CD14-positive monocyte (primary cell): ENCODE measurements around the gene LIMCH1. TPM values are rescaled to one million over a fixed set of nuclear protein-coding genes. Genes with fewer than 3 reads are reported as not detected.

Source experiments
- DNase-seq, 3 donors: peaks; one replicate each; pipeline ENCODE4 v3.0.0-alpha.2; 2011 to 2022
- H2AFZ ChIP-seq: 2 replicates; pipeline ENCODE4 v1.6.0; 2012; ENCODE audit warnings: mild to moderate bottlenecking, low read depth, low read length, inconsistent platforms; ENCODE audit not compliant: insufficient read depth, poor library complexity, severe bottlenecking
- H3K27ac ChIP-seq, 2 donors: 1 replicate in 1 of 2; 2 replicates in 1 of 2; pipeline ENCODE4 v1.5.1; 2012 to 2013; ENCODE audit warnings: low read length in 2 of 2, control low read depth in 1 of 2, inconsistent platforms in 1 of 2, low read depth in 1 of 2, mild to moderate bottlenecking in 1 of 2
- H3K27me3 ChIP-seq, 2 donors: one replicate each; pipeline versions ENCODE4 v1.6.0 to v1.6.1; 2011 to 2013; ENCODE audit warnings: low read length in 2 of 2; ENCODE audit not compliant: control insufficient read depth in 2 of 2, insufficient read depth in 2 of 2
- H3K36me3 ChIP-seq, 2 donors: replicated peaks in 1 of 2; 1 replicate in 1 of 2; 2 replicates in 1 of 2; pipeline versions ENCODE4 v1.5.1 to v1.6.1; 2012 to 2013; ENCODE audit warnings: low read length in 2 of 2, control low read depth in 1 of 2, inconsistent platforms in 1 of 2, mild to moderate bottlenecking in 1 of 2; ENCODE audit not compliant: insufficient read depth in 2 of 2, control insufficient read depth in 1 of 2
- H3K4me1 ChIP-seq, 2 donors: 1 replicate in 1 of 2; 2 replicates in 1 of 2; pipeline versions ENCODE4 v1.5.1 to v1.6.1; 2012 to 2013; ENCODE audit warnings: low read length in 2 of 2, control low read depth in 1 of 2, inconsistent platforms in 1 of 2, mild to moderate bottlenecking in 1 of 2, moderate library complexity in 1 of 2; ENCODE audit not compliant: insufficient read depth in 2 of 2, control insufficient read depth in 1 of 2
- H3K4me2 ChIP-seq: replicated peaks from 2 replicates; pipeline ENCODE3; 2012; ENCODE audit warnings: low read length, moderate library complexity, mild to moderate bottlenecking; ENCODE audit not compliant: poor library complexity, severe bottlenecking; ENCODE audit errors: extremely low read depth
- H3K4me3 ChIP-seq, 3 experiments: fragments of 200-600 bp in 1 of 3; sonication (generic) in 1 of 3; replicated peaks in 1 of 3; 1 replicate in 2 of 3; 2 replicates in 1 of 3; pipeline ENCODE4 v1.5.1; 2011 to 2013; ENCODE audit warnings: low read length in 3 of 3, mild to moderate bottlenecking in 3 of 3, control low read depth in 2 of 3, low read depth in 2 of 3, inconsistent platforms in 1 of 3, moderate library complexity in 1 of 3
- H3K79me2 ChIP-seq: 2 replicates; pipeline ENCODE4 v1.6.0; 2012; ENCODE audit warnings: mild to moderate bottlenecking, control low read depth, inconsistent platforms, low read length, moderate library complexity; ENCODE audit not compliant: insufficient read depth
- H3K9ac ChIP-seq: 2 replicates; pipeline ENCODE4 v1.6.0; 2017; ENCODE audit warnings: low read length, mild to moderate bottlenecking; ENCODE audit not compliant: insufficient read depth, poor library complexity, severe bottlenecking
- H3K9me3 ChIP-seq, 2 donors: replicated peaks in 1 of 2; 1 replicate in 1 of 2; 2 replicates in 1 of 2; pipeline versions ENCODE4 v1.5.1 to v1.6.1; 2012 to 2013; ENCODE audit warnings: low read length in 2 of 2, control low read depth in 1 of 2; ENCODE audit not compliant: control insufficient read depth in 1 of 2, insufficient read depth in 1 of 2
- H4K20me1 ChIP-seq: 2 replicates; pipeline ENCODE4 v1.6.0; 2012; ENCODE audit warnings: mild to moderate bottlenecking, low read length, control low read depth, moderate library complexity; ENCODE audit not compliant: insufficient read depth
- H3K27ac Mint-ChIP-seq, 7 donors: one replicate each; pipeline ENCODE4 v1.8.0; 2020; ENCODE audit warnings: mild to moderate bottlenecking in 7 of 7, mixed read lengths in 7 of 7, moderate library complexity in 6 of 7, inconsistent platforms in 2 of 7
- H3K27me3 Mint-ChIP-seq, 3 donors: one replicate each; pipeline ENCODE4 v1.8.0; 2021 to 2022; ENCODE audit warnings: low read depth in 3 of 3, mild to moderate bottlenecking in 3 of 3, mixed read lengths in 3 of 3, moderate library complexity in 3 of 3, inconsistent platforms in 1 of 3
- H3K36me3 Mint-ChIP-seq, 2 donors: one replicate each; pipeline ENCODE4 v1.8.0; 2020; ENCODE audit warnings: mixed read lengths in 2 of 2, inconsistent platforms in 1 of 2, mild to moderate bottlenecking in 1 of 2
- H3K4me1 Mint-ChIP-seq: one replicate; pipeline ENCODE4 v1.8.0; 2020; ENCODE audit warnings: mild to moderate bottlenecking, mixed read lengths
- H3K4me3 Mint-ChIP-seq, 2 donors: one replicate each; pipeline ENCODE4 v1.8.0; 2020; ENCODE audit warnings: mild to moderate bottlenecking in 2 of 2, mixed read lengths in 2 of 2, moderate library complexity in 1 of 2
- H3K9me3 Mint-ChIP-seq, 7 donors: one replicate each; pipeline ENCODE4 v1.8.0; 2020 to 2022; ENCODE audit warnings: mixed read lengths in 7 of 7, mild to moderate bottlenecking in 6 of 7, moderate library complexity in 6 of 7, inconsistent platforms in 2 of 7
- CTCF ChIP-seq: fragments of 200-600 bp; IDR thresholded peaks from one replicate; pipeline ENCODE4 v1.8.0; 2022; ENCODE audit warnings: antibody characterized with exemption, mild to moderate bottlenecking
- WGBS: methylation state at CpG from one replicate; pipeline ENCODE4 v1.1.5; 2013; ENCODE audit warnings: missing lambda C conversion rate; ENCODE audit not compliant: insufficient coverage; 5-methylcytosine and 5-hydroxymethylcytosine counted together
- intact Hi-C, 2 donors: fragments of 100-400 bp; cut with micrococcal nuclease; formaldehyde crosslinking; loops; one replicate each; pipeline versions ENCODE4 v1.15.0 to v1.15.1; 2023
- polyA plus RNA-seq, 3 donors: library from polyadenylated mRNA; depleted of rRNA in 1 of 3; unstranded in 2 of 3; stranded (reverse) in 1 of 3; fragments of 300-500 nt in 2 of 3; fragments of >200 nt in 1 of 3; fragmentation: Illumina TruSeq in 2 of 3; gene quantifications; 1 replicate in 2 of 3; 2 replicates in 1 of 3; pipeline ENCODE4 v1.2.3, GENCODE V29; 2012 to 2021

Gene LIMCH1
- polyA plus RNA-seq, 3 donors, result 0.25 to 0.64 (median 0.32) TPM

DNA sequence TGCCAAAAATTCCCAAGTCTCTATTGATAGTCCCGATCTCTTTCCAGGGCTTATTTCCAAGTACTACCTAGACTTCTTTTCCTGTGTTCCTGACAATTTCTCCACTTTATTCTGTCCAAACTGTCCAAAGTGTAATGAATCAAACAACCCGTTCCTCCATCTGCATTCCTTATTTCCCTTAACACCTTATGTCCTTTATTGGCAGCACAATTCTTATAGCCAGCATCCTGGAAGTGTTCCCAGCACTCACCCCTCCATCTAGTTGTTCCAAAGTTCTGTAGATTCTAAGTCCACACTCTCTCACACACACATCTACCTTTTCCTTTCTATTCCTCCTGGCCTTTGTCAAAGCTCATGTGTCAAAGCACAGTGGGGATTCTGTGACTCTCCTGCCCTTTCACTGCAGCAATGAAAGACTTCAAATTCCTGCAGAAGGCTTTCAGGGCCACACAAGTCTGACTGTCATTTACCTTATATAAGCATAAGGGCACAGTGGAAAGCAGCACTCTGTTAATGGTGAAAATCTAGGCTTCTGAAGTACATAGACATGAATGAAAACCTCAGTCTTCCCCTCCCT lies 22.1 kb downstream of the LIMCH1 start:
- Mint-ChIP-seq H3K4me1 (no peaks in the 10 kb centered on the region), H3K27me3 (peaks cover 1 to 3% (median 2%) of the 10 kb centered on the region in 3 donors), H3K27ac (no peak overlapping the region), H3K9me3 (no peaks in the 10 kb centered on the region), H3K4me3 (no peak overlapping the region), H3K36me3 (no peaks in the 10 kb centered on the region)
- H3K4me2 ChIP-seq, result no peak overlapping the region
- no peak for DNase-seq
- H3K4me1 ChIP-seq, result no peaks in the 10 kb centered on the region
- no peaks in the 10 kb centered on the region for H3K79me2 ChIP-seq
- no peak overlapping the region for H3K9ac ChIP-seq
- no peaks in the 10 kb centered on the region for H3K9me3 ChIP-seq
- H3K27ac ChIP-seq, result no peak overlapping the region
- intact Hi-C loops, result no loop called here
- no peaks in the 10 kb centered on the region for H4K20me1 ChIP-seq
- H2AFZ ChIP-seq, result no peak overlapping the region
- TF ChIP-seq CTCF, result no peak
- WGBS, result 77% methylated on average over 2 of the region's 2 CpGs
- no peak overlapping the region for H3K4me3 ChIP-seq
- no peaks in the 10 kb centered on the region for H3K36me3 ChIP-seq
- H3K27me3 ChIP-seq, result no peaks in the 10 kb centered on the region

DNA sequence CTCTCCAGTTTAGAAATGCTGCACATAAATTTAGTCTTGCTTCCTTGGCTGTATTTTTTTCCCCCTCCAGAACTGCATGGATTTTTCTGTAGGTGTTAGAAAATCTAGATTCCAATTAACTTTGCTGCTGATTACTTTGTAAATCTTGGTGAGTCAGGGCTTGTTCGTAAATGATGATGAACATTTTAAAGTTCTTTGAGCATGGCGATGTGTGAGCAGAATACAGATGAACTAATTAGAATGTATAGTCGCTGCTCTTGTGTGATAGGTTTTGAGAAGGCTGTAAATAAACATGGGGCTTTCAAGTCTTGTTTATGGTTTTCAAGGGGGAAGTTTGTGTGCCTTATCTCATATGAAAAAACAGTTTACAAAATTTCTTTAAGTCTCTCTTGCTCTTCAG lies 23.3 kb downstream of the LIMCH1 start:
- Mint-ChIP-seq H3K4me1 (no peaks in the 10 kb centered on the region), H3K4me3 (no peak overlapping the region), H3K9me3 (no peaks in the 10 kb centered on the region), H3K27ac (no peak overlapping the region), H3K36me3 (no peaks in the 10 kb centered on the region), H3K27me3 (peaks cover 2 to 3% (median 2%) of the 10 kb centered on the region in 3 donors)
- no peak overlapping the region for H3K4me3 ChIP-seq
- TF ChIP-seq CTCF, result no peak
- no peaks in the 10 kb centered on the region for H4K20me1 ChIP-seq
- H3K36me3 ChIP-seq, result no peaks in the 10 kb centered on the region
- no peak overlapping the region for H3K9ac ChIP-seq
- H3K79me2 ChIP-seq, result no peaks in the 10 kb centered on the region
- H3K9me3 ChIP-seq, result no peaks in the 10 kb centered on the region
- no peak overlapping the region for H3K4me2 ChIP-seq
- 100% methylated on average over 2 of the region's 3 CpGs for WGBS
- H2AFZ ChIP-seq, result no peak overlapping the region
- no peak for DNase-seq
- no peaks in the 10 kb centered on the region for H3K4me1 ChIP-seq
- H3K27me3 ChIP-seq, result no peaks in the 10 kb centered on the region
- intact Hi-C loops, result no loop called here
- no peak overlapping the region for H3K27ac ChIP-seq
